ENCODE results near the gene JPH4. TPM values are rescaled to one million over a fixed set of nuclear protein-coding genes. Genes with fewer than 3 reads are reported as not detected.

The JPH4 gene
- total RNA-seq, 1 experiment from 2014 or later, result 6.8 TPM

- H3K4me1 Mint-ChIP-seq, result peaks cover 4% of the 10 kb centered on the region in 2 experiments
- no peak overlapping the region for H3K18ac ChIP-seq (ENCODE audit: insufficient read length, low read depth, low read length)
- no peaks in the 10 kb centered on the region for H3K23me2 ChIP-seq (ENCODE audit: insufficient read length, low read depth, low read length, poor library complexity, severe bottlenecking)
- TF ChIP-seq CTCF (conservative IDR thresholded peaks at IDR 0.05), result no peak
- H3K27ac Mint-ChIP-seq, result no peak overlapping the region
- H3K4me1 ChIP-seq (ENCODE audit: insufficient read depth, low read length), result no peaks in the 10 kb centered on the region
- H3K9me3 Mint-ChIP-seq, result peaks cover 44 to 46% of the 10 kb centered on the region in 2 experiments
- H2BK120ac ChIP-seq (ENCODE audit: low read depth, low read length, poor library complexity, severe bottlenecking), result no peak overlapping the region
- H3K14ac ChIP-seq (ENCODE audit: insufficient read depth, low read length), result no peak overlapping the region
- H3K36me3 Mint-ChIP-seq (ENCODE audit: insufficient read depth in 1 of 3, low read depth in 3 of 3), result peaks cover 0 to 16% (median 0%) of the 10 kb centered on the region in 3 experiments; a peak in 4 of 7 replicates
- no peak overlapping the region for H2BK5ac ChIP-seq (ENCODE audit: insufficient read length, low read length)
- H3K79me2 ChIP-seq (ENCODE audit: insufficient read depth, low read length), result no peaks in the 10 kb centered on the region
- H3K9ac ChIP-seq (ENCODE audit: extremely low read depth, insufficient read length, low read length), result no peak overlapping the region
- no peak for DNase-seq
- no peak overlapping the region for H2BK15ac ChIP-seq (ENCODE audit: low read depth, low read length)
- H3K23ac ChIP-seq (ENCODE audit: insufficient read length, low read depth, low read length), result no peak overlapping the region
- H2AK5ac ChIP-seq (ENCODE audit: insufficient read length, low read length), result no peak overlapping the region
- H2AFZ ChIP-seq (ENCODE audit: low read length), result no peak overlapping the region
- no peak overlapping the region for H3K4ac ChIP-seq (ENCODE audit: low read depth, low read length)
- H4K20me1 ChIP-seq (ENCODE audit: control insufficient read depth, insufficient read depth, insufficient read length), result no peaks in the 10 kb centered on the region
- no peaks in the 10 kb centered on the region for H3K27me3 ChIP-seq (ENCODE audit: insufficient read depth, low read length)
- no peaks in the 10 kb centered on the region for H3K79me1 ChIP-seq (ENCODE audit: insufficient read depth, low read depth, low read length, poor library complexity, severe bottlenecking)
- no peak overlapping the region for H2BK20ac ChIP-seq (ENCODE audit: low read depth, low read length, poor library complexity, severe bottlenecking)
- no peak overlapping the region for H4K5ac ChIP-seq (ENCODE audit: insufficient read length, low read depth, low read length)
- H2BK12ac ChIP-seq (ENCODE audit: insufficient read length, low read depth, low read length), result no peak overlapping the region
- no peaks in the 10 kb centered on the region; the same call in none of the 2 replicates for H3K27me3 Mint-ChIP-seq (ENCODE audit: low read depth)
- H3K27ac ChIP-seq (ENCODE audit: insufficient read length, low read depth, low read length), result no peak overlapping the region
- H3K56ac ChIP-seq (ENCODE audit: insufficient read length, low read depth, low read length), result no peak overlapping the region
- no peak overlapping the region for H3K4me3 Mint-ChIP-seq
- H4K8ac ChIP-seq (replicated peaks; ENCODE audit: insufficient read length, low read depth, low read length), result no peak overlapping the region
- no peak overlapping the region for H3K4me2 ChIP-seq (ENCODE audit: insufficient read depth, insufficient read length, low read length)
- no peak overlapping the region for H3T11ph ChIP-seq (ENCODE audit: low read length)
- no peak overlapping the region for H4K91ac ChIP-seq (ENCODE audit: insufficient read length, low read depth, low read length)
- H3K9me3 ChIP-seq (ENCODE audit: control insufficient read depth, low read depth, low read length), result peaks cover 25% of the 10 kb centered on the region
These were observed 48.4 kb upstream of the JPH4 start for GRCh38 chr14:23626946-23627345.

Data from H9 (cell line).